Neural cell (in vitro differentiated cells): ENCODE measurements around the gene FXYD6. TPM values are rescaled to one million over a fixed set of nuclear protein-coding genes. Genes with fewer than 3 reads are reported as not detected.

ENCODE experiments used
- H2AFZ ChIP-seq: fragments of 200-600, 300-800 bp; sonication (generic), shearing (Covaris generic); 2 replicates; pipeline ENCODE4 v1.6.0; 2014; ENCODE audit warnings: low read depth, mild to moderate bottlenecking, antibody characterized with exemption, low read length, moderate library complexity
- H3F3A ChIP-seq: fragments of 200-600 bp; shearing (Covaris generic); 2 replicates; pipeline ENCODE4 v1.6.1; 2016; ENCODE audit warnings: mild to moderate bottlenecking, moderate library complexity, mixed read lengths, antibody characterized with exemption, low read length; ENCODE audit not compliant: insufficient read depth, poor library complexity, severe bottlenecking
- H3K27ac ChIP-seq: fragments of 200-600, 300-800 bp; sonication (generic), shearing (Covaris generic); 2 replicates; pipeline ENCODE4 v1.5.1; 2014; ENCODE audit warnings: mild to moderate bottlenecking, low read length, moderate library complexity
- H3K27me3 ChIP-seq: fragments of 300-800, 200-600 bp; sonication (generic), shearing (Covaris generic); 2 replicates; pipeline ENCODE4 v1.6.0; 2014; ENCODE audit warnings: mild to moderate bottlenecking, low read depth, low read length, moderate library complexity; ENCODE audit not compliant: insufficient read depth
- H3K36me3 ChIP-seq: fragments of 300-800, 200-600 bp; sonication (generic), shearing (Covaris generic); 2 replicates; pipeline ENCODE4 v1.5.1; 2014; ENCODE audit warnings: mild to moderate bottlenecking, antibody characterized with exemption, low read length, moderate library complexity; ENCODE audit not compliant: insufficient read depth
- H3K4me2 ChIP-seq: fragments of 300-800, 200-600 bp; sonication (generic), shearing (Covaris generic); 2 replicates; pipeline ENCODE4 v1.6.0; 2014; ENCODE audit warnings: mild to moderate bottlenecking, low read length
- H3K4me3 ChIP-seq: fragments of 300-800, 200-600 bp; sonication (generic), shearing (Covaris generic); 2 replicates; pipeline ENCODE4 v1.5.1; 2014; ENCODE audit warnings: mild to moderate bottlenecking, low read length, moderate library complexity
- H3K79me2 ChIP-seq: fragments of 200-600 bp; shearing (Covaris generic); replicated peaks from 2 replicates; pipeline ENCODE4 v1.6.0; 2014; ENCODE audit warnings: mild to moderate bottlenecking, low read length, moderate library complexity; ENCODE audit not compliant: insufficient read depth
- H3K9ac ChIP-seq: fragments of 300-800, 200-600 bp; sonication (generic), shearing (Covaris generic); 2 replicates; pipeline ENCODE4 v1.6.1; 2016; ENCODE audit warnings: mild to moderate bottlenecking, low read length, mixed read lengths
- H3K9me2 ChIP-seq: fragments of 200-600 bp; shearing (Covaris generic); 2 replicates; pipeline ENCODE4 v1.6.1; 2016; ENCODE audit warnings: mild to moderate bottlenecking, low read length, mixed read lengths; ENCODE audit not compliant: insufficient read depth
- H3K9me3 ChIP-seq: fragments of 200-600, 300-800 bp; sonication (generic), shearing (Covaris generic); 2 replicates; pipeline ENCODE4 v1.6.1; 2016; ENCODE audit warnings: mild to moderate bottlenecking, mixed run types, low read length, moderate library complexity, mixed read lengths
- H4K20me1 ChIP-seq: fragments of 200-600 bp; shearing (Covaris generic); 2 replicates; pipeline ENCODE4 v1.6.1; 2016; ENCODE audit warnings: mild to moderate bottlenecking, mixed run types; ENCODE audit not compliant: insufficient read depth
- EP300 ChIP-seq: fragments of 450-650 bp; conservative IDR thresholded peaks from 2 replicates; pipeline ENCODE4 v1.6.1; 2014; ENCODE audit warnings: antibody characterized with exemption, mild to moderate bottlenecking, moderate library complexity; ENCODE audit not compliant: poor library complexity, severe bottlenecking
- MXI1 ChIP-seq: fragments of 450-650 bp; conservative IDR thresholded peaks from 2 replicates; pipeline ENCODE4 v1.6.1; 2014; ENCODE audit warnings: antibody characterized with exemption, mild to moderate bottlenecking; ENCODE audit not compliant: poor library complexity, severe bottlenecking
- RAD21 ChIP-seq: fragments of 450-650 bp; conservative IDR thresholded peaks from 2 replicates; pipeline ENCODE4 v1.6.1; 2014; ENCODE audit warnings: antibody characterized with exemption, mild to moderate bottlenecking, moderate library complexity
- REST ChIP-seq: IDR thresholded peaks from 2 replicates; pipeline ENCODE4 v1.6.1; 2012; ENCODE audit warnings: borderline replicate concordance
- SMC3 ChIP-seq: fragments of 450-650 bp; conservative IDR thresholded peaks from 2 replicates; pipeline ENCODE4 v1.6.1; 2014; ENCODE audit warnings: antibody characterized with exemption, mild to moderate bottlenecking, moderate library complexity; ENCODE audit not compliant: poor library complexity
- TAF1 ChIP-seq: IDR thresholded peaks from 2 replicates; pipeline ENCODE4 v1.6.1; 2012; ENCODE audit warnings: low read depth
- polyA plus RNA-seq: library from polyadenylated mRNA; depleted of rRNA; stranded (reverse); fragments of >200 nt; gene quantifications from 2 replicates; pipeline ENCODE4 v1.2.3, GENCODE V29; 2014

FXYD6 gene
- polyA plus RNA-seq, 1 donor from 2014 or later: 218 TPM

GRCh38 chr11:117872975-117873827 lies 3.3 kb downstream of the FXYD6 start:
- TF ChIP-seq TAF1 (no peak), EP300 (no peak), REST (no peak), SMC3 (no peak)
- H3K9me2 ChIP-seq: no peaks in the 10 kb centered on the region
- H3F3A ChIP-seq: no peaks in the 10 kb centered on the region
- peaks cover 86% of the 10 kb centered on the region for H3K79me2 ChIP-seq
- H2AFZ ChIP-seq: no peak overlapping the region
- peak overlapping the region; percentile 83 for H3K4me2 ChIP-seq
- peak overlapping the region; percentile 97 for H3K9ac ChIP-seq
- H3K27me3 ChIP-seq: no peaks in the 10 kb centered on the region
- H3K9me3 ChIP-seq: no peaks in the 10 kb centered on the region
- H3K36me3 ChIP-seq: no peaks in the 10 kb centered on the region
- H3K4me3 ChIP-seq: peak overlapping the region; percentile 70
- peak overlapping the region; percentile 99 for H3K27ac ChIP-seq
- H4K20me1 ChIP-seq: peaks cover 18% of the 10 kb centered on the region

- H3K79me2 ChIP-seq: peaks cover 88% of the 10 kb centered on the region
- H3K27me3 ChIP-seq: no peaks in the 10 kb centered on the region
- no peaks in the 10 kb centered on the region for H3K36me3 ChIP-seq
- H3K27ac ChIP-seq: no peak overlapping the region
- H3K9ac ChIP-seq: no peak overlapping the region
- no peaks in the 10 kb centered on the region for H3F3A ChIP-seq
- H3K9me3 ChIP-seq: no peaks in the 10 kb centered on the region
- TF ChIP-seq MXI1 (no peak), SMC3 (no peak), TAF1 (no peak)
- no peak overlapping the region for H2AFZ ChIP-seq
- H3K9me2 ChIP-seq: no peaks in the 10 kb centered on the region
- H3K4me2 ChIP-seq: no peak overlapping the region
- H3K4me3 ChIP-seq: peak overlapping the region; percentile 70
- H4K20me1 ChIP-seq: peaks cover 18% of the 10 kb centered on the region
Measured at GRCh38 chr11:117872420-117872961, 4.0 kb downstream of the FXYD6 start.

- no peak overlapping the region for H3K27ac ChIP-seq
Measured at GRCh38 chr11:117871784-117872183, 4.7 kb downstream of the FXYD6 start.

More at GRCh38 chr11:117871784-117872183, 4.7 kb downstream of the FXYD6 start:
- Histone ChIP-seq H3K4me3 (peak overlapping the region; percentile 70), H3K9me3 (no peaks in the 10 kb centered on the region), H3F3A (no peaks in the 10 kb centered on the region), H4K20me1 (peaks cover 18% of the 10 kb centered on the region), H3K4me2 (no peak overlapping the region), H3K9ac (no peak overlapping the region), H3K9me2 (no peaks in the 10 kb centered on the region), H3K27me3 (no peaks in the 10 kb centered on the region), H3K79me2 (peaks cover 92% of the 10 kb centered on the region), H2AFZ (no peak overlapping the region), H3K36me3 (no peaks in the 10 kb centered on the region)
- TF ChIP-seq MXI1 (no peak), RAD21 (no peak)
